HEK293 (cell line): ENCODE data around the gene KLHDC4.

ENCODE experiments used
- EGR2 ChIP-seq: fragments of 450-650 bp; formaldehyde crosslinking; IDR thresholded peaks from 2 replicates; pipeline ENCODE4 v1.5.1; 2016; ENCODE audit warnings: low read depth, missing biosample characterization, missing genetic modification characterization
- ZNF23 ChIP-seq: fragments of 450-650 bp; formaldehyde crosslinking; IDR thresholded peaks from 2 replicates; pipeline ENCODE4 v1.5.1; 2016; ENCODE audit warnings: missing biosample characterization, missing genetic modification characterization, borderline replicate concordance
- TF ChIP-seq, protein P1 (sequence below): fragments of 450-650 bp; formaldehyde crosslinking; IDR thresholded peaks from 2 replicates; pipeline ENCODE4 v1.5.1; 2017; ENCODE audit warnings: missing biosample characterization, missing genetic modification characterization
- TF ChIP-seq, protein P2 (sequence below): fragments of 450-650 bp; formaldehyde crosslinking; IDR thresholded peaks from 2 replicates; pipeline ENCODE4 v1.5.1; 2016; ENCODE audit warnings: missing biosample characterization, missing genetic modification characterization

GRCh38 chr16:87744750-87745514, 20.9 kb downstream of the KLHDC4 start:
- TF ChIP-seq ZNF23 (tag by site-specific recombination) (no peak), EGR2 (tag by site-specific recombination) (no peak)
- TF ChIP-seq, protein P1, sequence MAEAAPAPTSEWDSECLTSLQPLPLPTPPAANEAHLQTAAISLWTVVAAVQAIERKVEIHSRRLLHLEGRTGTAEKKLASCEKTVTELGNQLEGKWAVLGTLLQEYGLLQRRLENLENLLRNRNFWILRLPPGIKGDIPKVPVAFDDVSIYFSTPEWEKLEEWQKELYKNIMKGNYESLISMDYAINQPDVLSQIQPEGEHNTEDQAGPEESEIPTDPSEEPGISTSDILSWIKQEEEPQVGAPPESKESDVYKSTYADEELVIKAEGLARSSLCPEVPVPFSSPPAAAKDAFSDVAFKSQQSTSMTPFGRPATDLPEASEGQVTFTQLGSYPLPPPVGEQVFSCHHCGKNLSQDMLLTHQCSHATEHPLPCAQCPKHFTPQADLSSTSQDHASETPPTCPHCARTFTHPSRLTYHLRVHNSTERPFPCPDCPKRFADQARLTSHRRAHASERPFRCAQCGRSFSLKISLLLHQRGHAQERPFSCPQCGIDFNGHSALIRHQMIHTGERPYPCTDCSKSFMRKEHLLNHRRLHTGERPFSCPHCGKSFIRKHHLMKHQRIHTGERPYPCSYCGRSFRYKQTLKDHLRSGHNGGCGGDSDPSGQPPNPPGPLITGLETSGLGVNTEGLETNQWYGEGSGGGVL (tag by site-specific recombination) = no peak
- TF ChIP-seq, protein P2, sequence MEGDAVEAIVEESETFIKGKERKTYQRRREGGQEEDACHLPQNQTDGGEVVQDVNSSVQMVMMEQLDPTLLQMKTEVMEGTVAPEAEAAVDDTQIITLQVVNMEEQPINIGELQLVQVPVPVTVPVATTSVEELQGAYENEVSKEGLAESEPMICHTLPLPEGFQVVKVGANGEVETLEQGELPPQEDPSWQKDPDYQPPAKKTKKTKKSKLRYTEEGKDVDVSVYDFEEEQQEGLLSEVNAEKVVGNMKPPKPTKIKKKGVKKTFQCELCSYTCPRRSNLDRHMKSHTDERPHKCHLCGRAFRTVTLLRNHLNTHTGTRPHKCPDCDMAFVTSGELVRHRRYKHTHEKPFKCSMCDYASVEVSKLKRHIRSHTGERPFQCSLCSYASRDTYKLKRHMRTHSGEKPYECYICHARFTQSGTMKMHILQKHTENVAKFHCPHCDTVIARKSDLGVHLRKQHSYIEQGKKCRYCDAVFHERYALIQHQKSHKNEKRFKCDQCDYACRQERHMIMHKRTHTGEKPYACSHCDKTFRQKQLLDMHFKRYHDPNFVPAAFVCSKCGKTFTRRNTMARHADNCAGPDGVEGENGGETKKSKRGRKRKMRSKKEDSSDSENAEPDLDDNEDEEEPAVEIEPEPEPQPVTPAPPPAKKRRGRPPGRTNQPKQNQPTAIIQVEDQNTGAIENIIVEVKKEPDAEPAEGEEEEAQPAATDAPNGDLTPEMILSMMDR = no peak
